Loucy (cell line): ENCODE data around the gene ADAMTS15.

Experiments used
- H2AFZ ChIP-seq: fragments of 200-600 bp; sonication (generic); 2 replicates; pipeline ENCODE4 v1.6.0; 2016; ENCODE audit warnings: antibody characterized with exemption, mild to moderate bottlenecking, low read length, moderate library complexity
- H3F3A ChIP-seq: fragments of 200-600 bp; 2 replicates; pipeline ENCODE4 v1.6.0; 2016; ENCODE audit warnings: antibody characterized with exemption, low read depth, mild to moderate bottlenecking
- H3K27me3 ChIP-seq: fragments of 200-600 bp; sonication (generic); 2 replicates; pipeline ENCODE4 v1.6.1; 2014; ENCODE audit warnings: low read length, mild to moderate bottlenecking; ENCODE audit not compliant: insufficient read depth, poor library complexity, severe bottlenecking
- H3K36me3 ChIP-seq: fragments of 200-600 bp; sonication (generic); 2 replicates; pipeline ENCODE4 v1.6.1; 2016; ENCODE audit warnings: low read length; ENCODE audit not compliant: insufficient read depth
- H3K4me1 ChIP-seq: fragments of 200-600 bp; sonication (generic); 2 replicates; pipeline ENCODE4 v1.5.1; 2014; ENCODE audit warnings: low read length, mild to moderate bottlenecking; ENCODE audit not compliant: insufficient read depth, poor library complexity, severe bottlenecking
- H3K4me2 ChIP-seq: fragments of 200-600 bp; sonication (generic); 2 replicates; pipeline ENCODE4 v1.6.0; 2014; ENCODE audit warnings: antibody characterized with exemption, low read length, low read depth, mild to moderate bottlenecking; ENCODE audit not compliant: poor library complexity, severe bottlenecking
- H3K4me3 ChIP-seq: fragments of 200-600 bp; sonication (generic); 2 replicates; pipeline ENCODE4 v1.5.1; 2014; ENCODE audit warnings: low read length, mild to moderate bottlenecking, mixed read lengths; ENCODE audit not compliant: poor library complexity, severe bottlenecking
- H3K79me2 ChIP-seq: fragments of 200-600 bp; sonication (generic); 2 replicates; pipeline ENCODE4 v1.6.1; 2014; ENCODE audit warnings: low read length; ENCODE audit not compliant: insufficient read depth
- H3K9ac ChIP-seq: fragments of 200-600 bp; sonication (generic); 2 replicates; pipeline ENCODE4 v1.6.0; 2014; ENCODE audit warnings: mild to moderate bottlenecking, low read depth, low read length, moderate library complexity; ENCODE audit not compliant: poor library complexity, severe bottlenecking
- H3K9me2 ChIP-seq: fragments of 200-600 bp; sonication (generic); replicated peaks from 2 replicates; pipeline ENCODE4 v1.6.1; 2016; ENCODE audit warnings: low read depth, low read length, mixed read lengths
- H3K9me3 ChIP-seq: fragments of 200-600 bp; sonication (generic); 2 replicates; pipeline ENCODE4 v1.6.1; 2014; ENCODE audit warnings: mild to moderate bottlenecking, antibody characterized with exemption, low read length, low read depth; ENCODE audit not compliant: insufficient read depth
- H4K20me1 ChIP-seq: fragments of 200-600 bp; sonication (generic); 2 replicates; pipeline ENCODE4 v1.6.0; 2014; ENCODE audit warnings: antibody characterized with exemption, low read length, mild to moderate bottlenecking; ENCODE audit not compliant: insufficient read depth, poor library complexity, severe bottlenecking
- EZH2phosphoT487 ChIP-seq: fragments of 200-600 bp; IDR thresholded peaks from 2 replicates; pipeline ENCODE4 v1.6.1; 2018; ENCODE audit warnings: antibody characterized with exemption, mild to moderate bottlenecking, moderate library complexity, borderline replicate concordance
- TF ChIP-seq, protein P1 (sequence below): fragments of 200-600 bp; sonication (generic); conservative IDR thresholded peaks from 2 replicates; pipeline ENCODE4 v1.5.1; 2014; ENCODE audit warnings: mild to moderate bottlenecking, antibody characterized with exemption, low read length

Gene ADAMTS15

DNA sequence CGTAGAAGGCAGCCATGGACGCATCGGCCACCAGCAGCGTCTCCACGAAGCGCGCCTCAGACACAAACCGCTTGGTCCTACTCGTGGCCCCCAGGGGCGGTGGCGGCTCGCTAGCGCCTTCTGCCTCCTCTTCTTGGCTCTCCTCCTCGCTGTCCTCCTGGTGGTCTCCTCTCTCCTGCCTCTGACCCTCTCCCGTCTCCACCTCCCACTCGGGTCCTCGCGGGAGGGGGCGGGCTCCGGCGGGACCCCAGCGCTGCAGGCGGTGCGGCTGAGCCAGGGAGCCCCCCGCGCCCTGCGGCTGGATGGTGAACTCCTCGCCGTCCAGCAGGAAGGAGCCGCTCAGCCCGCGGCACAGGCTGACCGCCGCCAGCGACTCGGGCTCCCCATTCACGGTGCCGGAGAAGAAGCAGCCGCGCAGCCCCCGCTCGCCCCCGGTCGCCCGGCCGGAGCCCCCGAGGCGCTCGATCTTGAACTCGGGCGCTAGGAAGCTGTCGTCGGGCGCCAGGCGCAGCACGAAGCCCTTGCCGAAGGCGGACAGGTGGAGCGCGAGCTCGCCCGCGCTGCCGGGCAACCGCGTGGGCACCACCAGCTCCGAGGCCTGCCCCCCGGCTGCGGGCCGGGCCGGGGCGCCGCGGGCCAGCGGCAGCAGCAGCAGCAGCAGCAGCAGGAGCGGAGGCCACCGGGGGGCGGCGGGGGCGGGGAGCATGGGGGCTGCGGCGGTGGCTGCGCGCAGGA lies 20.7 kb upstream of the ADAMTS15 start:
- no peaks in the 10 kb centered on the region for H3K9me3 ChIP-seq
- H4K20me1 ChIP-seq, result no peaks in the 10 kb centered on the region
- H2AFZ ChIP-seq, result no peak overlapping the region
- no peak overlapping the region for H3K4me3 ChIP-seq
- H3F3A ChIP-seq, result no peaks in the 10 kb centered on the region
- no peaks in the 10 kb centered on the region for H3K4me1 ChIP-seq
- H3K79me2 ChIP-seq, result no peaks in the 10 kb centered on the region
- H3K9ac ChIP-seq, result no peak overlapping the region
- H3K36me3 ChIP-seq, result no peaks in the 10 kb centered on the region
- no peaks in the 10 kb centered on the region for H3K9me2 ChIP-seq
- no peak overlapping the region for H3K4me2 ChIP-seq
- TF ChIP-seq, protein P1, sequence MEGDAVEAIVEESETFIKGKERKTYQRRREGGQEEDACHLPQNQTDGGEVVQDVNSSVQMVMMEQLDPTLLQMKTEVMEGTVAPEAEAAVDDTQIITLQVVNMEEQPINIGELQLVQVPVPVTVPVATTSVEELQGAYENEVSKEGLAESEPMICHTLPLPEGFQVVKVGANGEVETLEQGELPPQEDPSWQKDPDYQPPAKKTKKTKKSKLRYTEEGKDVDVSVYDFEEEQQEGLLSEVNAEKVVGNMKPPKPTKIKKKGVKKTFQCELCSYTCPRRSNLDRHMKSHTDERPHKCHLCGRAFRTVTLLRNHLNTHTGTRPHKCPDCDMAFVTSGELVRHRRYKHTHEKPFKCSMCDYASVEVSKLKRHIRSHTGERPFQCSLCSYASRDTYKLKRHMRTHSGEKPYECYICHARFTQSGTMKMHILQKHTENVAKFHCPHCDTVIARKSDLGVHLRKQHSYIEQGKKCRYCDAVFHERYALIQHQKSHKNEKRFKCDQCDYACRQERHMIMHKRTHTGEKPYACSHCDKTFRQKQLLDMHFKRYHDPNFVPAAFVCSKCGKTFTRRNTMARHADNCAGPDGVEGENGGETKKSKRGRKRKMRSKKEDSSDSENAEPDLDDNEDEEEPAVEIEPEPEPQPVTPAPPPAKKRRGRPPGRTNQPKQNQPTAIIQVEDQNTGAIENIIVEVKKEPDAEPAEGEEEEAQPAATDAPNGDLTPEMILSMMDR, result no peak
- TF ChIP-seq EZH2phosphoT487, result no peak
- H3K27me3 ChIP-seq, result peaks cover 5% of the 10 kb centered on the region

DNA sequence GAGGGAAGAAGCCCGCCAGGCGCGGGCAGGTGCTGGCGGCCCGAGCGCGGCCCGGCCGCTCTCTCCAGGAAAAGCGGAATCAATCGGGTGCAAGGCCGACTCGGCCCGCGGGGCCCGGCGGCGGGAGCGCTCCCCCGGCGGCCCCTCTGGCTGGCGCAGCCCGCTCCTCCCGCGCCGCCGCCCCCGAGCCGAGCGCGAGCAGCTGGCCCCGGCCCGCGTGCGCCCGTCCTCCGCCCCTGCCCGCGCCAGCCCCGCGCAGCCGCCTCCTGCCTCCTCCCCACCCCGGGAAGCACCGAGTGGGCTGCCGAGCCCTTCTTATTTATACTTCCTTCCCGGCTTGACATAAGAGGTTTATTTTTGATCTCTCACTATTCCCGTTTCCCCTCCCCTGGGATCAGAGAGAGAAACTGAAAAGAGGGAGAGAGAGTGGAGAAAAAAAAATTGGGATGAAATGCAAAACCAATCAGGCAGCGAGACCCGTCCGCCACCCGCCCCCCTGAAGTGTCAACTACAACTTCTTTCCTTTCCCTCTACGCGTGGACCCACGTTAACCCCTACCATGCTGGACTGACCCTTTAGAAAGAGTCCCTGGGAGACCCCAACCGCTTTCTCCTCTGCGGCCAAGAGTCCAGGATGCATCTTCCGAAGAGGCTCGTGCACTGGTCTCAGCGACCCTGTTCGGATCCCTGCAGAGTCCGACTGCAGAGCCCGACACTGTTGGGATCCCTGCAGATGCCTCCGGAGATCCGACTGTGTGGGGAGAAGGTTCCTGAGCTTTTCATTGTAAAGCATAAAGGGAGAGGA lies 19.9 kb upstream of the ADAMTS15 start, which contains the start of gene ADAMTS8:
TSS of gene ADAMTS8 (minus strand) at position 294 of the 804 bp plus-strand sequence. CDS start 323 bp downstream, outside the sequence.
- H3K27me3 ChIP-seq, result peaks cover 5% of the 10 kb centered on the region
- no peak within 1 kb of the TSS for H3K4me3 ChIP-seq
- no peaks in the 10 kb centered on the region for H3F3A ChIP-seq
- TF ChIP-seq, protein P1, result no peak
- no peak for TF ChIP-seq EZH2phosphoT487
- H3K9ac ChIP-seq, result no peak within 1 kb of the TSS
- H3K36me3 ChIP-seq, result no peaks in the 10 kb centered on the region
- no peaks in the 10 kb centered on the region for H3K4me1 ChIP-seq
- H3K4me2 ChIP-seq, result no peak within 1 kb of the TSS
- no peaks in the 10 kb centered on the region for H3K9me3 ChIP-seq
- H3K9me2 ChIP-seq, result no peaks in the 10 kb centered on the region
- no peaks in the 10 kb centered on the region for H3K79me2 ChIP-seq
- H4K20me1 ChIP-seq, result no peaks in the 10 kb centered on the region
- H2AFZ ChIP-seq, result no peak within 1 kb of the TSS

DNA sequence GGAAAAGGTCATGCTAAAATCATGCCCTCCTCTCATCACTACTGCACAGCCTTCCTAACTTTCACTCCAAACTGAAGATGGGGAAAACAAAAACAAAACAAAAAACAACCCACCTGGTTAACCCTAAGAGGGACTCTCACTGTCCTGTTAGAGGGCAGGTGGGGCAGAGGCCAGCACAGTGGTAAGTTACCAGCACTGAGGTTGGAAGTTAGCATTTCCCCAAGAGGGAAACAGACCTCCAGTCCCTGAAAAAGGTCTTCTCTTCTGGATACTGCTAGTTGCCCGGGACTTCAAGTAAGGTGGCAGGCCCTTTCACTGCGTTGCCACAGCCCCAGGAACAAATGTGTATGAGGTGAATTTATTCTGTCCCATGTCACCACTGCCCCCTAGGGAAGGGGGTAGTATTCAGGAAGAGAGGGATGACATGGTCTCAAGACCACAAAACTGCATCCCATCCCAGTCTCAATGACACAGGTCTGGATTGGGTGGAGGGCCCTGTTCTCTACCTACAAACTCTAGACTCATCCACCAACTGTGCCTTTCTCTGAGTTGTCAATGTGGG lies 19.2 kb upstream of the ADAMTS15 start:
- Histone ChIP-seq H3K79me2 (no peaks in the 10 kb centered on the region), H3K4me2 (no peak overlapping the region), H3K4me1 (no peaks in the 10 kb centered on the region), H4K20me1 (no peaks in the 10 kb centered on the region), H3K36me3 (no peaks in the 10 kb centered on the region), H3K27me3 (peaks cover 5% of the 10 kb centered on the region), H2AFZ (no peak overlapping the region), H3K9me3 (no peaks in the 10 kb centered on the region), H3F3A (no peaks in the 10 kb centered on the region), H3K9me2 (no peaks in the 10 kb centered on the region), H3K9ac (no peak overlapping the region), H3K4me3 (no peak overlapping the region)
- TF ChIP-seq, protein P1, result no peak
- no peak for TF ChIP-seq EZH2phosphoT487
